Activated CD8-positive, alpha-beta memory T cell treated with anti-CD3 and anti-CD28 coated beads, Interleukin-2, amount 50 U/mL, for 4 hours (primary cell): ENCODE results near the gene MFAP4.

Experiments
- DNase-seq: peaks from one replicate; pipeline ENCODE4 v3.0.0-alpha.2; 2020

Gene MFAP4, protein sequence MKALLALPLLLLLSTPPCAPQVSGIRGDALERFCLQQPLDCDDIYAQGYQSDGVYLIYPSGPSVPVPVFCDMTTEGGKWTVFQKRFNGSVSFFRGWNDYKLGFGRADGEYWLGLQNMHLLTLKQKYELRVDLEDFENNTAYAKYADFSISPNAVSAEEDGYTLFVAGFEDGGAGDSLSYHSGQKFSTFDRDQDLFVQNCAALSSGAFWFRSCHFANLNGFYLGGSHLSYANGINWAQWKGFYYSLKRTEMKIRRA

DNA sequence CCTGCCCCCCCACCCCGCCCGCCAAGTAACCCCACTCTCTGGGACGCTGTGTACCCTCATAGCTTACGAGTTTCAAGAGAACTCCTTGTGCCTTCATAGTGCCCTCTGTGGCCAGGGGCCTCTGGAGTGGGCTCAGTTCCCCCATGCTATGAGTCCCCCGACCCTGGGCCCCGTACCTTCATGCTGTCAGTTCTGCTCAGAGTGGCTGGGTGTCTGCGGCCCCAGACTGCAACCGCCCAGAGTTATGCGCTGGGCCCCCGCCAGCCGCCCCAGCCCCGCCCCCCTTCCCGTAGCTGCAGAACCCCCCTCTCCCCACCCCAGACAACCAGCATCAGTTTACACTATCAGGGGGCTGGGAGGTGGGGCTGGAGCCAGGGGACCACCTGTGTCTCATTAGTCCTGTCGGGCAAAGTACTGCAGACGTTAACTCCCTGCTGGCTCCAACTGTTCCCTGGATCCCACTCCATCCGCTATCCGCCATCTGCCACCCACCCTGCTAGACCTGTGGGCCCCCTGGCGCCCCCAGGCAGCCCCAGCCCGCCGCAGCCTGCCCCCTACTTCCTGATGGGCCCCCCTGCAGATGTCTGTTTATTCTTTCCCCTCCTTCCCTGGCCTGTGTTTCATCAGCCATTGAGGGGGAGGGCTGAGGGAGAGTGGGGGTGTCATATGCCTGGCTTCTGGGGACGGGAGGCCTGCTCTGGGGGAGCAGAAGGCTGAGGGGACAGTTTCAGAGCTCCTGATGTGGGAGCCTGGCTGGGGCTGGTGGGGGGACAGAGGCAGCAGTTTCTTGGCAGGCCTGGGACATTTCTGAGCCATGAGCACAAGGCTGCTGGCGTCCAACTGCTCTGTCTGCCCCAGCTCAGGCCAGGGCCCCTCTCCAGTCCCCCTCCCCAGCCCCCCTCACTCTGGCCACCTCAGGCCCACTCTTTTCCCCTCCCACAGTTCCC, at the start of gene MFAP4:
Gene MFAP4 (minus strand): TSS at position 217 of the 947 bp plus-strand sequence. CDS start 35 bp downstream, at position 182.
- no peak for DNase-seq

DNA sequence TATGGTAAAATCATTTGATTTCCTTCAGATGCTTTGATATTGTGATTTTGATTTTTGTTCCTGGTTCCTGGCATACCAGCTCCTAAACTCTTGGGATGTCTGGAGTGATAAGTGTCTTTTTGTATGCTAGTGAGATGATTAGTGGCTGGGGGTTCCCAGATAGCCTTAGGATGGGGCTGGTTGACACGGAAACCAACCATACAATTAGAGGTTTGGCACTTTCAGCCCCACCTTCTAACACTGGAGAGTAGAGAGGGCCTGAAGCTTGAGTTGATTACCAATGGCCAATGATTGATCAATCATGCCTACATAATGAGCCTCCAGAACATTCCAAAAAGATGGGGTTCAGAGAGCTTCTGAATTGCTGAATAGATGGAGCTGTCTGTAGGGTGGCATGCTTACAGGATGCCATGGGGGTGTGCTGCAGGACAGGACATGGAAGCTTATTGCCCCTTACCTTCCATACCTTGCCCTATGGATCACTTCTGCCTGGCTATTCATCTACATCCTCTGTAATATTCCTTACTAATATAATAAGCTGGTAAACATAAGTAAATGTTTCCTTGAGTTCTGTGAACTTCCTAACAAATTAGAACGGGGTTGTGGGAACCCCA, 46.8 kb upstream of the MFAP4 start:
- DNase-seq = no peak

DNA sequence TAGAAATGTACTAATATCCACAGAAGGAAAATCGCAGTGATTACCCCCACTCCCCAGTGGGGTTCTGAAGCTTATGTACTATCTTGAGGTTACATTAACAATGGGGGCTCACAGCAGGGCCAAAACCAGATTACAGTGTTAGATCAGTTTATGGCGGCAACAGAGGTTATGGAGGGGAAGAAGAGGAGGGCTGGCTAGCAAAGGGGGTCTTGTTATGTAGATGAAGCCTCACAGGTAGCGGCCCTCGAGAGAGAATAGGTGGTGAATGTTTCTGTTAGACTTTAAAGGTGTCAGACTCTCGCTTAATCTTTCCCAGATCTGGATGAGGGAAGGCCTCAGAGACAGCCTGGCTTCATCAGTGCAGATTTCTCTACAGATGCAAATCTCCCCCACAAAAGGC, 46.3 kb upstream of the MFAP4 start:
- no peak for DNase-seq

DNA sequence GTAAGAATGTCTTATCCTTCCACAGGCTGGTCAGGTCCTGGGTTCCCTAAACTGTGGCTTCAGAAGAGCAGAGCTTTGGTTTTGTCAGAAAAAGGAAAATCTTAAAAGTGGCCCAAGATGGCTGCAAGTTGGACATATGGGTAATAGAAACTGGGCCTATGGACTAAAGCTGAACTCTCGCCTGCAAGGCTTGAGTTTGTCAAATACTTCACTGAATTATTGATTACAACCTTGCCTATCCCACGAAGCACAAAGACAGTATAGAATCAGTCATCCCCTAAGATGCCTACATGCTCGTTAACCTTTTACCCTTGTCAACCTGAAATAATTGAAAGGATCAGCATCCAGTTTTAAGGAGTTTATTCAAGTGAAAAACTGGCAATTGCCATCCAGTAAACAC, 44.7 kb upstream of the MFAP4 start:
- DNase-seq = no peak

DNA sequence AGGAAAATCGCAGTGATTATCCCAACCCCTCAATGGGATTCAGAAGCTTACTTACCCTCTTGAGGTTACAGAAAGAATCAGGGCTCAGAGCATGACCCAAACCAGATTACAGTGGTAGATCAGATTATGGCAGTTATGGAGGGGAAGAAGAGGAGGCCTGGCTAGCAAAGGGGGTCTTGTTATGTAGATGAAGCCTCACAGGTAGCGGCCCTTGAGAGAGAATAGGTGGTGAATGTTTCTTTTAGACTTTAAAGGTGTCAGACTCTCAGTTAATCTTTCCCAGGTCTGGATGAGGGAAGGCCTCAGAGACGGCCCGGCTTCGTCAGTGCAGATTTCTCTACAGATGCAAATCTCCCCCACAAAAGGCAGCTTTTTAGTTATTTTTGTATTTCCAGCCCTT, 39.6 kb upstream of the MFAP4 start:
- no peak for DNase-seq

DNA sequence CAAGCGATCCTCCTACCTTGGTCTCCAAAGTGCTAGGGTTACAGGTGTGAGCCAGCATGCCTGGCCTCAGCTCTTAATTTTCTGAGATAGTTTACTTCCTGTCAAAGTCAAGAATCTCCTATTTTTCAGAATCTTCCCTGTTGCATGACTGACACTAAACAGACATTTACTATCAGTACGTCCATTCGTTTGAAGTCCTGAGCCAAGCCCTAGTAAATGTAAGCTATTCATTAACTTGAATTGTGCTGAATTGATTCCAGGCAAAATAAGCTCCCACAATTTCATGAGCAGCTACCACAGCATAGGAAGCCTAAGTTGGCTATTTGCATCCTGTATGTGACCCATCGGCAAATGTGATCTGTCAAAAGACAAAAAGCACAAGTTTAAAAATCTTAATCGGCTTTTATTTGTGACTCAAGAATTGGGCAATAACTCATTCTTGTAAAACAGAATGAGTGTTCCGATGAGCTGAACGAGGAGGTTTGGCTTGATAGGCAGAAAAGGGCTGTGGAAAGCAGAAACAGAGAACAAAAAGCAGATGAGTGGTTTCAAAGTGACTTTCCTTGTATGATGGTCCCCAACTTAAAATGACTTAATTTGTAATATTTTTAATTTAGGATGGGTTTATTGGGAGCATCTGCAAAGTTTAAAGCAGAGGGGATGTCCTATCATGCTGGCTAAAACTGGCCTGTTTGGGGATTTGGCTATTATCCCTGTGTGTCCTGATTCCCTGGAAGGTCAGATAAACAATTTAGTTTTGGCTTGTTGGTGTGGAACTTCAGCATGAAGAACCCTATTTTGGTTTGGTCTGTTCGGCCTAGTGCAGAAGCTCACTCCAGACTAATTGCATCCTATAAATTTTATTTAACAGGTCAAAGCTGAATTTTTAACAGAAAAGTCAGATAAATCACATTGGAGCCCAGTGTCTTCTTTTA, 38.2 kb upstream of the MFAP4 start:
- no peak for DNase-seq

DNA sequence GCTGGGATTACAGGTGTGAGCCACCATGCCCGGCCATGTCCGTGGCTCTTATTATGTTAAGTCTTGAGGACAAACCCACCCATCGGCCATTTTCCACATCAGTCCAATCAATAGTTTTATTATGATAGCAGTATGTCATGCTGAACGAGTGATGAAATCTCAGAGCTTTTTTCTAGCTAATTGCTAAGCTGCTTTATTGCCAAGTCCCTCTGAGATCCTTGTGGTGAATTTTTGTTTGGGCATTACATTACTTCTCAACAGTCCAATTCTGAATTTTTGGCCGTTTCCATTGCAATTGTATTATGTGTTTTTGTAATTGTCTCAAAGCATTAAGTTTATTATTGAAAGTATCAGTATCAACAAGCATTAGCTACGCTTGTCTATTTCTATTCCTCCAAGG, 34.9 kb upstream of the MFAP4 start:
- no peak for DNase-seq

DNA sequence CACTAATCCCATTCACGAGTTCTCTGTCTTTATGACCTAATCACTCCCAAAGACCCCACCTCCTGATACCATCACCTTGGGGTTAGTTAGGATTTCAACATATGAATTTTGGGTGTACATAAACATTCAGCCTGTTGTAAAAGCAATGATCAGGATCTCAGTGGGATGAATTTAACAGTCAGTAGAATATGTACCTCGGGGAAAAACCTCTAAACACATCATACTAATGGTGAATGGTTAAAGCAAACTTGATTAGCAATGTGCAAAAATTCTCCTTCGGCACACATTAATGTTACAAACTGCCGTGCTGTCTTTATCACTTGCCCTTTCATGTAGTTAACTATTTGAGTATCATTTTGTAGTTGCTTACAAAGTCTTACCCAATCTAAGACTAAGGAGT, 34.2 kb upstream of the MFAP4 start:
- DNase-seq = no peak

DNA sequence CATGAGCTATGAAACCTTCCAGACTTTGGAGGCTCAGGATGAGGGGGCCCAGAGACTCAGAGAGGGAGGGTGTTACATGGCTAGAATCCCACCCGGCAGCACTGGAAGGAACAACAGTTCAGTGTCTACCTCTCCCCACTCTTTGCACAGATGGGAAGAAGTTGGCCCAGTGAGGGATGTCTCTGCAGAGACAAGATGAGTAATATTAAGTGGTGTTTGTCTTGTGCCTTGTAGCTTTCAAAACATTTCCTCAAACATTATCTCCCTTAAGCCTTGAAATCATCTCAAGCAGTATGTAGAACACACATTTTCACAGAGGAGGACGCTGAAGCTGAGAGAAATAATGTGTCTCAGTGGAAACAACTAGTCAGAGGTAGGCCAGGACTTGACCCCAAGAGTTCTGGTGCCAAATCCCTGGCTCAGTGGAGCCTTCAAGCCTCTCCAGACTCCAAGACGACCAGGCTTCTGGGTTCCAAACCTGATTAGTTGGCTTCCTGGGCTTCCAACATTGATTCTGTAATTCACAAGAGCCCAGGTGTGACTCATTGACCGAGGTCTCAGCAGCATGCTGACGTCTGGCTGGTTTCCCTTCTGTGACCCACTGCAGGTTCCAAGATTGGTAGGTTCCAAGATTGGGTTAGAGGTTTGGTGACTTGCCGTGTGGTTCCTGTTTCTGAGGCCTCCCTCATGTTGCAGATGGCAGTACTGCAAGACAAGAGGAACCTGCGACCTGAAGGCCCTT, 31.4 kb upstream of the MFAP4 start:
- no peak for DNase-seq

DNA sequence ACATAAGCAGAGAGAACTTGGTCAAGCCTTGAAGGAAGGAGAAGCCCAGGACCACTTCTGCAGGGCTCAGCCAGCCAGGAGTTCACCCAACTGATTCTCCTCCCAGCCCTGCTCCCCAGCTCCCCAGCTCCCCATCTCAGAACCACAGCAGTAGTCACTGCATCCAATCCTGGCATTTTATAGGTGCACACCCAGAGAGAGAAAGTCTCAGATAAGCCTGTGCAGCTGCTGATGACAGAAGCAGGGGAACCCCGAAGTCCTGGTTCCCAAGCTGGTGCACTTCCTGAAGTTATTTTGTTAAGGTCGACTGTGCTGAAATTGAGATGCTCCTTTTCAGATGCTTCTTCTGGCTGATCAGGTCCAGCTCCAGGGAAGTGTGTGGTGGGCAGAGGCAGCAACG, 30.6 kb upstream of the MFAP4 start:
- DNase-seq = no peak

DNA sequence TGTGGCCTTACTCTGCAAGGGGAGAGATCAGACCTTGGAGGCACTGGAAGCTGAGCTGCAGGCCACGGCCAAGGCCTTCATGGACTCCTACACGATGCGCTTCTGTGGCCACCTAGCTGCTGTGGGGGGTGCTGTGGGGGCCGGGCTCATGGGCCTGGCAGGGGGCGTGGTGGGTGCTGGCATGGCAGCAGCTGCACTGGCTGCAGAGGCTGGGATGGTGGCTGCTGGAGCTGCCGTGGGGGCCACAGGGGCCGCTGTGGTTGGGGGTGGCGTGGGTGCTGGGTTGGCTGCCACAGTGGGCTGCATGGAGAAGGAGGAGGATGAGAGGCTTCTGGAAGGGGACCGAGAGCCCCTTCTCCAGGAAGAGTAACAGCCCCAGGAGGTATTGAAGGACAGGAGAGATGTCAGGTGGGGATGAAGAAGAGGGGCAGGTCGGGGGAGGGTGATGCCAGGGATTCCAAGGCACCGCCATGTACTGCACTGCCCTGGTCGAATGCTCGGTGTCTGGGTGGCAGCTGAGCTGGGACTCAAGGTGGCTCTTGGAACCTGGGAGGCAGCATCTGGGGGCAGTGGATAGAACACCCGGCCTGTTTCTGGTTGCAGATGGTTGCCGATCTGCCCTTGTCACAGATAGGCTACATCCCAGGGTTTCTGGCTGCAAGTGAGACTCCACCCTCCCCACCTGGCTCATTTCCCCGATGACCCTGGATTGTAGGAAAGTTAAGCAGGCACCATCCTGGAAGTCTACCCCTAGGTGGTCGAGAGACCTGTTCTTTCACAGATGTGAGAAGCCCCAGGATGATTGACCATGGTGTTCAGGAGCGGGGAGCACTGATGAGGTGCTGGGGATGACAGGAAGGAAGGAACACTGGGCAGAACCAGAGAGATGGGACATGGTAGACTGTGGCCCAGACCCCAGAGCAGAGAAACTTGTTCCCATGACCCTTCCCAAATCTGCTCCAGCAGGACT, 29.1 kb upstream of the MFAP4 start:
- no peak for DNase-seq

DNA sequence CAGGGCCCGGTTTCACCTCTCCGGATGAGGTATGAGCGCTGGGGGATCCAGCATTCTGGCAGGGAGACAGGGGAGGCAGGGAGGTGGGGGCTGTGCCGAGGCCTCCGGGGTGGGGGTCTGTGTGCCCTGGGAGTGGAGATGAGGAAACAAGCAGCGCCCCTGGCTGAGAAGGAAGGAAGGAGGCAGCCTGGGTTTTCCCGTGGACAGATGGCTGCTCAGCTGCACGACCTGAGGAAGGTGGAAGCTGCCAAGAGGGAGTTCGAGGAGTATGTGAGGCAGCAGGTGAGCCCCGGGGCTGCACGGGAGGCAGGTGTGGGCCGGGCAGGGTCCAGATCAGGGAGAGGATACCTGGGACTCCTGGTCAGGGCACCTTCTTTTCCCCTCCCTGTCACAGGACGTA, 28.3 kb upstream of the MFAP4 start:
- no peak for DNase-seq

DNA sequence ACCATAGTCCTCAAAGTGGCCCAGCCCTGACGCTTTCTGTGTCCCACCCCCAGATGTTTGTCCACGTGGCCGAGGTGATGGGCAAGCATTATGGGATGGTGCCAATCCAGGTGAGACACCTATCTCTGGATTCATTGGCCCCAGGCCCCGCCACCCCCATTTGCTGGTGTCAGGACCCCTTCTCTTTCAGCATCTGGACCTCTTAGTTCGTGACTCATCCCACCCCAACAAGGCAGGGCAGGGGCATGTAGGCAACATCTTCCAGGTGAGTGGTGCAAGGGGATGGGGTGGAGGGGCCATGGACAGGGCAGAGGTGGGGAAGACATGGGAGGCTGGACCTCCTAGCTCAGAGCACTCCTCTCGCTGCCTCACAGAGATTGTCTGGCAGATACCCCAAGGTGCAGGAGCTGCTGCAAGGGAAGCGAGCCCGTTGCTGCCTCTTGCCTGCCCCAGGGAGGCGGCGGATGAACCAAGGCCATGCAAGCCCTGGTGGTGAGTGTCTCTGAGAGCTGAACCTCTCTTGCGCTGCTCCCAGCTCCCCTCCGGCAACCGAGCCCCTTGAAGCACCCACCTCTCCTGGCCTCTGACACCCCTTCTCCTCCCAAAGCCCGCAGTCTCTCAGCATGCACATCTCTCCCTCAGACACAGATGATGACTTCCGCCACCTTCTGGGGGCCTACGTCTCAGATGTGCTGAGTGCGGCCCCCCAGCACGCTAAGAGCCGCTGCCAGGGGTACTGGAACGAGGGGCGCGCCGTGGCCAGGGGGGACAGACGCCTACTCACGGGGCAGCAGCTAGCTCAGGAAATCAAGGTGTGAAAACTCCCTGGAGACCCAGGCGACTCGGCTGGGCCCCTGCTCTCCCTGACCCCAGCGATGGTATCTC, 27.6 kb upstream of the MFAP4 start:
- no peak for DNase-seq

DNA sequence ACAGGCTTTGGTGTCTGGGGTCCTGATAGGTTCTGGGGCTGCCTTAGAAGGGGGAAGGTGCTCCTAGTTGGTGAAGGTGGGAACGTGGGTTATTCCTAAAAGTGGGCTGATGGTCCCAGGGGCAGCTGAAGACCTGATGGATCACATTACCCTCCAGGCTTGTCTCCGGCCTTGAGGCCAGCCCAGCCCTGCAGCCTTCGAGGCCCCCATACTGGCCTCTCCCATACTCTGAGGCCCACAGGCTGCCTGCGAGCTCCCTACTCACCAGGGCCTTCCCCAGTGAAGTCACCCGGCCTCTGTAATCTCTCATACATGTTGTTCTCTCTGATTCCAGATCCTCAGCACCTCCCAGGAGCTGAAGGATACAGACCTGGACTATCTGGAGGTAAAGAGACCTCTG, 26.8 kb upstream of the MFAP4 start:
- no peak for DNase-seq

DNA sequence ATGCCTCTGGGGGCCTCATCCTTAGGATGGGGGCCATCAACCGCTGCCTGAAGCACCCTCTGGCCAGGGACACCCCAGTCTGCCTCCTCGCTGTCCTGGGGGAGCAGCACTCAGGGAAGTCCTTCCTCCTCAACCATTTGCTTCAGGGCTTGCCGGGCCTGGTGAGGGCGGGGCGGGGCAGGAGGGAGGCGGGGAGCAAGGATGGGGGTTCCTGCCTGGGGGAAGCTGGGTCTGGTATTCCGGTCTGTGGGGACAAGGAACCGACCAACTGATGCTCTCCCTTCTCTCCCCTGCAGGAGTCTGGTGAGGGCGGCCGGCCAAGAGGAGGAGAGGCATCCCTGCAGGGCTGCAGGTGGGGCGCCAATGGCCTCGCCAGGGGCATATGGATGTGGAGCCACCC, 26.0 kb upstream of the MFAP4 start:
- DNase-seq = no peak

DNA sequence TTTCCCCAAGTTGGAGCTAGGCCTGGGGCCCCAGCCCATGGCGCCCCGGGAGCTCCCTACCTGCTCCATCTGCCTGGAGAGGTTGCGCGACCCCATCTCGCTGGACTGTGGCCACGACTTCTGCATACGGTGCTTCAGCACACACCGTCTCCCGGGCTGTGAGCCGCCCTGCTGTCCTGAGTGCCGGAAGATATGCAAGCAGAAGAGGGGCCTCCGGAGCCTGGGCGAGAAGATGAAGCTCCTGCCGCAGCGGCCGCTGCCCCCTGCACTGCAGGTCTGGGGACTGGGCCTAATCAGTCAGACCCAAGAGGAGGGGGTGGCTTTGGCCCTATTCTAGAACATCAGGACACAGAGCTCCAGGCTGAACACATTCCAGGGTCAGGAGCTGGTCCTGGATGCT, 25.5 kb upstream of the MFAP4 start:
- DNase-seq = no peak

DNA sequence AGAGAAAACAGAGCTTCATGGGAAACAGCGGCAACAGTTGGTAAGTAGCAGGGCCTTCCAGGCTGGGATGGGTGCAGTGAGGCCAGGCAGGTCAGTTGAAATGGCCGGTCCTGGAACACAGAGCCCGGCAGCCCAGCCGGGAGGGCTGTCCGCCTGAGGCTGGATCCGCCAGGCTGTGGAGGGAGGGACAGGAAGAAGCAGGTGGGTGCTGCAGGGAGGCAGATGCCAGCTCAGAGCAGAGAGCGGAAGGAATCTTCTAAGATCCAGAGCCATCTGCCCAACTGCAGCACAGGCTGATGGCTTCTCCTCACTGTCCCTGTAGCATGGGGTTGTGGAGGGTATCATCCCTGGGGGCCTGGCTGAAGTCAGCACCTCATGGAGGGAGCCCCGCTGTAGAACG, 24.6 kb upstream of the MFAP4 start:
- DNase-seq = no peak

DNA sequence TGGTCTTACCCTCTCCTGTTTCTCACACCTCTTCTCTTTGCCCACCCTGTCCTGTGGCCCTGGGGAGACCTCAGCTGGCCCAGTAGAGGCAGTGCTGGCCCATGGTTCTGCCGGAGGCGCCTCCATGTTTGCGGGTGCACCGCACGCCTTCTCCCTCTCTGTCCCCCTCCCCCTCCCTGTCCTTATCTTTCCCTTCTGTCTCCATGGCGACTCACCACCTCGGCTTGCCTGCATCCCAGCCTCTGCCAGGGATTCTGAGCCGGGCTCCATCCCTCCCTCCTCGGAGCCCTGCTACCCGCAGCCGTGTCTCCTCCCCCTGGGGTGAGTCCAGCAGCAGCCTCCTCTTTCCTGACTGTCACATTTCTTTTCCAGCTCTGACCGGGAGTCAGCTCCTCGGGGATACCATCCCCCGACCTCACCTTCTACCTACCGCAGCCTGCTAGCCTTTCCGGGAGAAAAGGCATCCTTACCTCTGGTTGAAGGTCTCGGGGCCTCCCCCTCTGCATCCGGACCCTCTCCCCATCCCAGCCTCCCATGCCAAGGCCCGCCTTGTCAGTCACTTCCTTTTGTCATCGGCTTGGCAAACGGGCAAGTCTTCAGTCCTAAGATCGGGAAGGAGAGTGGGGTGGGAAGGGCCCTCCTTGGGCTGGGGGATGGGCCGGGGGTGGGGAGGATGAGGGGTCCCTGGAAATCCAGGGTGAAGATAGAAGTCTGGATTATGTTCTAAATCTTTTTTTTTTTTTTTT, 24.1 kb upstream of the MFAP4 start, which contains the start of gene RNF112:
Gene RNF112 (plus strand): TSS at position 358 of the 746 bp plus-strand sequence. CDS start 177 bp downstream, at position 535.
- no peak for DNase-seq

DNA sequence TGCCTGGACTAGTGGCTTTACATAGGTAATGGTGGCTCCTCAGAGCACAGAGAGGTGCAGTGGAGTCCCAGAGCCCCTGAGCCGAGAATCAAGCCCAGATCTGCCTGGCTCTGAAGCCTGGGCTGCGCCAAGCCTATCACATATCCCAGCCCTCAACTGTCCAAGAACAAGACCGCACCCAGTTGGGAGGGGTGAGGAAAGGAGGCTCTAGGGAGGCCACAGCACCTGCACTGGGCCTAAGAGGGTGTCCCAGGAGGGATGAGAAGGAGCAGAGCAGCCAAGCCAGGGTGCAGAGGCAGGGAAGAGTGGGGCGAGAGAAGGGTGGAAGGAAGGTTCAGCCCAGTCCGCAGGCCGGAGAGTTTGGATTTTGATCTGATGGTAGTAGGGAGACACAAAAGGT, 23.1 kb upstream of the MFAP4 start:
- DNase-seq = no peak
